ENCODE data around the gene SRCAP.
"Not testable (repeated sequence)": the region's sequence is repeated elsewhere in the genome, so short reads cannot be mapped to it uniquely, and the experiment has no call there.

SRCAP gene

DNA sequence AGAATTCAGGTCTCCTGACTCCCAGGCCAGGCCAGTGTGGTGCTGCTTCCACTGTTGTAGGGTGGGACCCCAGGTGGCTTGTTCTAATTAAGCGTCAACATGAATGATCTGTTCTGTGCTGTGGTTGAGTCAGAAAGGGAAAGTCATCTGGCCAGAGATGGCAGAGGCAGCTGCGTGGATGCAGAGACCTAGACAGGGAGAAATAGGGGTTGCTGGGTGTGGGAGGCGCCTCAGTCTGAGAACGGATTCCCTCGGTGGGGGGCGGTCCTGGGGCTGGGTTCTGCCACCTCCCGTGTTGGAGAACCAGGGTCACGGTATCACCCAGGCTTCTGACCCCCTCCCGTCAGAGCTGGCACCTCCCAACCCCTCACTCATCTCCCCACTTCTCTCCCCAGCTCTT lies 35.2 kb upstream of the SRCAP start:
- DNase-seq (ENCODE audit: low read depth in 2 of 2), result no peak

DNA sequence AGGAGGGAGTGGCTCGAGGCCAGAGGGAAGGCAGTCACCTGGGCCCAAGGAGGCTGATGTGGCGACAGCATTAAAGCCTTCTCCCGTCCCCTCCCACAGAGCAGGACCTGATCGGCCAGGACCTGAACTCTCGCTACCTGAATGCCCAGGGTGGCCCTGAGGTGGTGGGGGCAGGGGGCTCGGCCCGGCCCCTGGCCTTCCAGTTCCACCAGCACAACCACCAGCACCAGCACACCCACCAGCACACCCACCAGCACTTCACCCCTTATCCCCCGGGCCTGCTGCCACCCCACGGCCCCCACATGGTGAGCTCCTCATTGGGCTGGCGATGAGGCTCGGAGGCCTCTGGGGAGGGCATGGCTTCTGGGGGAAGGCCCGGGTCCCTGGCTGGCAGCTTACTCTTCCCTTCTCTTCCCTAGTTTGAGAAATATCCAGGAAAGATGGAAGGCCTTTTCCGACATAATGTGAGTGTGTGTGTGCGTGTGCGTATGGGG lies 34.3 kb upstream of the SRCAP start:
- no peak for DNase-seq (ENCODE audit: low read depth in 2 of 2)

- no peak for DNase-seq (ENCODE audit: low read depth in 2 of 2)
These were observed 33.7 kb upstream of the SRCAP start for GRCh38 chr16:30665155-30665829.

GRCh38 chr16:30665830-30666190 lies 33.2 kb upstream of the SRCAP start:
- DNase-seq (ENCODE audit: low read depth in 2 of 2), result no peak

- no peak for DNase-seq (ENCODE audit: low read depth in 2 of 2)
These were observed 32.3 kb upstream of the SRCAP start for GRCh38 chr16:30666681-30667080.

GRCh38 chr16:30667361-30667905 lies 31.5 kb upstream of the SRCAP start:
- DNase-seq (ENCODE audit: low read depth in 2 of 2), result no peak

DNA sequence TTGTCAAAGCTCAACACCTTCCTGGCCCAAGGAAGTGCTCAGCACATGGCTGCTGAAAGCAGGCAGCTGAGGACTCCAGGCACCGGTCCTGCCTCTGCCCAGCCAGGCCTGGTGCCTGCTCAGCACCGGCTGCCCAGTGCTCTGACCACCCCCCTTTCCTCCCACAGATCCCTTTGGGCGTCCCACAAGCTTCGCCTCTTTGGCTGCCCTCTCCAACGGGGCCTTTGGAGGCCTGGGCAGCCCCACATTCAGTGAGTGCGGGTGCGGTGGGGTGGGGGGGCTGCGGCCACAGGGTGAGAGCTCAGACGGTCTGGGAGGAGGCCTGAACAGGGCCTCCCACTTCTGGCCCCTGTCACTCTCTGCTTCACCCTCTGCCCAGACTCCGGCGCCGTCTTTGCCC lies 30.6 kb upstream of the SRCAP start:
- no peak for DNase-seq (ENCODE audit: low read depth in 2 of 2)

- DNase-seq (ENCODE audit: low read depth in 2 of 2), result no peak
These were observed 29.7 kb upstream of the SRCAP start for GRCh38 chr16:30669026-30669902.

GRCh38 chr16:30669903-30670824 lies 28.8 kb upstream of the SRCAP start:
- DNase-seq (ENCODE audit: low read depth in 2 of 2), result no peak

- DNase-seq (ENCODE audit: low read depth in 2 of 2), result no peak
These were observed 23.8 kb upstream of the SRCAP start for GRCh38 chr16:30675143-30675542.

DNA sequence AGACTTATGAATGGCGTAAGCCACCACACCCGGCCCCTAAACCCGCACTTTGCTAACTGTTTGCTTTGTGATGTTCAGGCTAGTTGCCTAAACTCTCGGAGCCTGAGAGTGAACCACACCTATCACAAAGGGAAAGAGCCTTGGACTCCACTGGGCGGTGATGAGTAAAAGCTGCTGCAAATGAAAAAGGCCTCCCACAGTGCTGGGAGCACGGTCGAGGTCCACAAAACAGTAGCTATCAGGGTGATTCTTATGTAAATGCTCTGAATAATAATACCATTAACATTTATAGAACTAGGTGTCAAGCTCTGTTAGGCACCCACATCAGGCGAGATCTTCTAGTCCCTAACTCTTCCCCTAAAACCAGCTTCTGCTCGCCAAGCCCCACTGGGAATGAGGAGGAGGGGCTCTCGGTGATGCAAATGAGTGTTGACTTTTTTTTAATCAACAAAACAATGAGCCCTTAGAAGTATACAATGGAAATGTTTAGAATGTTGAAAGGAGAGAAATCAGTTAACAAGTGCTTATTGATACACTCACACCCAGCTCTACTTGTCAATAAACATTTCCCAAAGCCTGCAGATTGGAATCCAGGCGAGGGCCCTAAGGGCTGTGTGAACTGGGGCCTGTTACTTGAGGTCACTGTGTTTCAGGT lies 20.9 kb upstream of the SRCAP start:
- DNase-seq (ENCODE audit: low read depth in 2 of 2), result no peak

- DNase-seq (ENCODE audit: low read depth in 2 of 2), result no peak
These were observed 20.4 kb upstream of the SRCAP start for GRCh38 chr16:30678586-30678970.

GRCh38 chr16:30680326-30680725 lies 18.6 kb upstream of the SRCAP start:
- no peak for DNase-seq (ENCODE audit: low read depth in 2 of 2)

DNA sequence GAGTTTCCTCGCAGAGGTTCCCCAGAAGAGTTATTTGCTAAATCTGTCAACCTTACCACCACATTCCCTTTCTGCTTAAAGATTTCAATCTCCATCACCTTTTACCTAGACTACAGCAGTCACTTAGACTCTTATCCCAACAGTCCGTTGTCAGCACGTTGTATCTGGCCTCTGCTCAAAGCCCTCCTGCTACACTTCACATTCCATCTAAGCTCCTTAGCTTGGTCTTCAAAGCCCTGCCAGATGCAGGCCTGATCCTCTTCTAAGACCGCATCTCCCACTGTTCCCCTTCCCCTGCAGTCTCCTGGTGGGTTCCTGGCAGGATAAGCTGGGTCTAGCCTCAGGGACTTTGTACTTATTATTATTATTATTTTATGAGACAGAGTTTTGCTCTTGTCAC lies 10.3 kb upstream of the SRCAP start:
- DNase-seq (ENCODE audit: low read depth in 2 of 2), result no peak

DNA sequence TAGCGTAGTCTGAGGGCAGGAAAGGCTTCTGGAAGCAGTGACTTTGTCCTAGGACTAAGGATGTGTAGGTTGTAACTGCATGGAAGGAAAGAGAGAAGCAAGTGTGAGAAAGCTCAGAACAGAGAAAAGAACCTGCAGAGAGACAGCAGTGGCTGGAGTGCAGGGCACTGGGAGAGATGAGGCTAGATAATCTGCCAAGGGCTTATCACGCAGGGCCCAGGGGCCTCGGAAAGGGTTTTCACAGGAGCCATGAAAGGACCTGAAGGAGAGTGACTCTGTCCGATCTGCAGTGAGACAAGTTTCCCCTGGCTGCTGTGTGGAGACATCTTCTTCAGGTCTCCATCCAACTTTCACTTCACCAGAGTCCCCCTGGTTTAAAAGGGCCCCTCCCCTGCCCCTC lies 7.1 kb upstream of the SRCAP start:
- no peak for DNase-seq (ENCODE audit: low read depth in 2 of 2)

- no peak for DNase-seq (ENCODE audit: low read depth in 2 of 2)
These were observed 6.4 kb upstream of the SRCAP start for GRCh38 chr16:30692396-30693064.

DNA sequence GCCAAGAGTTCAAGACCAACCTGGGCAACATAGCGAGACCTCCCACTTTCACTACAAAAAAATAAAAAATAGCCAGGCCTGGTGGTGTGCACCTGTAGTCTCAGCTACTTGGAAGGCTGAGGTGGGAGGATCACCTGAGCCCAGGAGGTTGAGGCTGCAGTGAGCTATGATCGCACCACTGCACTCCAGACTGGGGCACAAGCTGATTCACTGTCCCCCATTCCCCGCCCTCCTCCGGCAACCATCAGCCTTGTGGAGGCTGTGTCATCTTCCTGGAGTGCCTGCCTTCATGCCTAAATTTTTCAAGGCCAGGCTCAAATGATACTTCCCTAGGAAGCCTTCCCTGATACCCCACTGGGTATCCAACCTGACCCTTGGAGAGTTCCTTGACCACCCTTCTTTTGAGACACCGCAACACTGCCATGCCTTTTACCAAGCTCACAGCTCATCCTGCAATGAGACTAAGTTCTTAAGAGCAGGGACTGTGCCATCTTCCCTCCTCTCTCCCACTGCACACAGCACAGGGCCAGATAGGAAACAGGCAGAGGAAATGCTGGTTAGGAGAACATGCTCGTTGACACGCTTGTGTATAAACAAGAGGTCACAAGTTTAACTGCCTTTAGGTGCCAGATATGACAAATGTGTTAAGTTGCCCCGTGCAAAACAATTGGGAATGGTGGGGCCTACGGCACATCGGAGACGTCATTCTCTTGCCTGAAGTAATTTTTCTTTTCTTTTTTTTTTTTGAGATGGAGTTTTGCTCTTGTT lies 3.9 kb upstream of the SRCAP start:
- DNase-seq (ENCODE audit: low read depth in 2 of 2), result no peak

DNA sequence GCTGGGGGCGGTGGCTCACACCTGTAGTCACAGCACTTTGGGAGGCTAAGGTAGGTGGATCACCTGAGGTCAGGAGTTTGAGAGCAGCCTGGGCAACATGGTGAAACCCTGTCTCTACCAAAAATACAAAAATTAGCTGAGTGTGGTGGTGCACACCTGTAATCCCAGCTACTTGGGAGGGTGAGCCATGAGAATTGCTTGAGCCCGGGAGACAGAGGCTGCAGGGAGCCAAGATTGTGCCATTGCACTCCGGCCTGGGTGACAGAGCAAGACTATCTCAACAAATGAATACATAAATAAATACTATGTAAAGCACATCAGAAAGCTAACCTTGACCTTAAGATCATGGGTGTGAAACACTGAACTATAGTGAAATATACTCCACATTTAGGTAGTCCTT lies 2.3 kb upstream of the SRCAP start:
- not testable (repeated sequence) for DNase-seq (ENCODE audit: low read depth in 2 of 2)

GRCh38 chr16:30697264-30698138 lies 1.5 kb upstream of the SRCAP start:
- DNase-seq (ENCODE audit: low read depth in 2 of 2), result no peak
